ENCODE data around the gene USP32.

The USP32 gene

GRCh38 chr17:60137731-60138130 is 254.2 kb downstream of the USP32 start:
- no peak for DNase-seq (ENCODE audit: low read depth in 3 of 3, low spot score in 1 of 3)

GRCh38 chr17:60135951-60136666 is 255.8 kb downstream of the USP32 start:
- DNase-seq (ENCODE audit: low read depth in 3 of 3, low spot score in 1 of 3), result no peak

- peak; percentile 25 to 70 (median 44) for DNase-seq (ENCODE audit: low read depth in 3 of 3, low spot score in 1 of 3)
Measured at GRCh38 chr17:60135151-60135950, 256.6 kb downstream of the USP32 start.

GRCh38 chr17:60134396-60135150 is 257.4 kb downstream of the USP32 start:
- DNase-seq (ENCODE audit: low read depth in 3 of 3, low spot score in 1 of 3), result no peak

- DNase-seq (ENCODE audit: low read depth in 3 of 3, low spot score in 1 of 3), result no peak
Measured at GRCh38 chr17:60130466-60130865, 261.5 kb downstream of the USP32 start.

GRCh38 chr17:60129164-60129563 is 262.8 kb downstream of the USP32 start:
- DNase-seq (ENCODE audit: low read depth in 3 of 3, low spot score in 1 of 3), result no peak

Measured in stimulated activated CD4-positive, alpha-beta T cell treated with anti-CD3 and anti-CD28 coated beads, TNF-alpha, amount 100 ng/mL, for 1 hour (primary cell).